ENCODE data around the gene KCND3.

- TF ChIP-seq, protein P1, sequence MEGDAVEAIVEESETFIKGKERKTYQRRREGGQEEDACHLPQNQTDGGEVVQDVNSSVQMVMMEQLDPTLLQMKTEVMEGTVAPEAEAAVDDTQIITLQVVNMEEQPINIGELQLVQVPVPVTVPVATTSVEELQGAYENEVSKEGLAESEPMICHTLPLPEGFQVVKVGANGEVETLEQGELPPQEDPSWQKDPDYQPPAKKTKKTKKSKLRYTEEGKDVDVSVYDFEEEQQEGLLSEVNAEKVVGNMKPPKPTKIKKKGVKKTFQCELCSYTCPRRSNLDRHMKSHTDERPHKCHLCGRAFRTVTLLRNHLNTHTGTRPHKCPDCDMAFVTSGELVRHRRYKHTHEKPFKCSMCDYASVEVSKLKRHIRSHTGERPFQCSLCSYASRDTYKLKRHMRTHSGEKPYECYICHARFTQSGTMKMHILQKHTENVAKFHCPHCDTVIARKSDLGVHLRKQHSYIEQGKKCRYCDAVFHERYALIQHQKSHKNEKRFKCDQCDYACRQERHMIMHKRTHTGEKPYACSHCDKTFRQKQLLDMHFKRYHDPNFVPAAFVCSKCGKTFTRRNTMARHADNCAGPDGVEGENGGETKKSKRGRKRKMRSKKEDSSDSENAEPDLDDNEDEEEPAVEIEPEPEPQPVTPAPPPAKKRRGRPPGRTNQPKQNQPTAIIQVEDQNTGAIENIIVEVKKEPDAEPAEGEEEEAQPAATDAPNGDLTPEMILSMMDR (IDR thresholded peaks at IDR 0.05) = no peak
- no peak for TF ChIP-seq POLR2AphosphoS5 (IDR thresholded peaks at IDR 0.05; ENCODE audit: insufficient read depth in 1 of 2, low read depth in 1 of 2)
Measured at GRCh38 chr1:111736548-111737215, 252.8 kb downstream of the KCND3 start.
